Jurkat, Clone E6-1 (cell line): Measurements from ENCODE around the gene CEP128.

Source experiments
- DNase-seq: peaks from one replicate; pipeline ENCODE4 v3.0.0-alpha.2; 2011; ENCODE audit warnings: low read depth, low spot score
- H3K4me3 ChIP-seq: 2 replicates; pipeline ENCODE4 v1.5.1; 2011; ENCODE audit warnings: mild to moderate bottlenecking, low read length, control low read depth, moderate library complexity

CEP128 gene

GRCh38 chr14:80538633-80539375 lies 402.7 kb downstream of the CEP128 start:
- H3K4me3 ChIP-seq, result no peak overlapping the region
- DNase-seq, result no peak

- no peak for DNase-seq
- no peak overlapping the region for H3K4me3 ChIP-seq
Observed at GRCh38 chr14:80537626-80538025, 403.9 kb downstream of the CEP128 start.

GRCh38 chr14:80536456-80536855 lies 405.1 kb downstream of the CEP128 start:
- no peak overlapping the region for H3K4me3 ChIP-seq
- DNase-seq, result no peak

- H3K4me3 ChIP-seq, result no peak overlapping the region
- no peak for DNase-seq
Observed at GRCh38 chr14:80535171-80535570, 406.4 kb downstream of the CEP128 start.

- DNase-seq, result no peak
- H3K4me3 ChIP-seq, result no peak overlapping the region
Observed at GRCh38 chr14:80523518-80524117, 417.9 kb downstream of the CEP128 start.

GRCh38 chr14:80522936-80523335 lies 418.6 kb downstream of the CEP128 start:
- no peak overlapping the region for H3K4me3 ChIP-seq
- DNase-seq, result no peak

GRCh38 chr14:80522411-80522810 lies 419.1 kb downstream of the CEP128 start:
- DNase-seq, result no peak
- no peak overlapping the region for H3K4me3 ChIP-seq

- no peak overlapping the region for H3K4me3 ChIP-seq
- no peak for DNase-seq
Observed at GRCh38 chr14:80521456-80521855, 420.1 kb downstream of the CEP128 start.

GRCh38 chr14:80519002-80519401 lies 422.5 kb downstream of the CEP128 start:
- no peak for DNase-seq
- no peak overlapping the region for H3K4me3 ChIP-seq

- H3K4me3 ChIP-seq, result no peak overlapping the region
- no peak for DNase-seq
Observed at GRCh38 chr14:80518173-80518572, 423.4 kb downstream of the CEP128 start.

GRCh38 chr14:80507292-80507869 lies 434.2 kb downstream of the CEP128 start:
- H3K4me3 ChIP-seq, result no peak overlapping the region
- DNase-seq, result no peak

GRCh38 chr14:80504781-80505180 lies 436.8 kb downstream of the CEP128 start:
- DNase-seq, result no peak
- no peak overlapping the region for H3K4me3 ChIP-seq

- no peak for DNase-seq
- H3K4me3 ChIP-seq, result no peak overlapping the region
Observed at GRCh38 chr14:80498533-80498932, 443.0 kb downstream of the CEP128 start.

GRCh38 chr14:80496090-80496489 lies 445.4 kb downstream of the CEP128 start:
- no peak for DNase-seq
- H3K4me3 ChIP-seq, result no peak overlapping the region

- DNase-seq, result no peak
- no peak overlapping the region for H3K4me3 ChIP-seq
Observed at GRCh38 chr14:80494769-80495168, 446.8 kb downstream of the CEP128 start.

- no peak overlapping the region for H3K4me3 ChIP-seq
- no peak for DNase-seq
Observed at GRCh38 chr14:80493620-80494019, 447.9 kb downstream of the CEP128 start.

GRCh38 chr14:80491650-80492049 lies 449.9 kb downstream of the CEP128 start:
- no peak overlapping the region for H3K4me3 ChIP-seq
- DNase-seq, result no peak

- no peak overlapping the region for H3K4me3 ChIP-seq
- DNase-seq, result peak; percentile 39
Observed at GRCh38 chr14:80491131-80491530, 450.4 kb downstream of the CEP128 start.

- no peak for DNase-seq
- H3K4me3 ChIP-seq, result no peak overlapping the region
Observed at GRCh38 chr14:80489513-80489912, 452.0 kb downstream of the CEP128 start.

- DNase-seq, result no peak
Observed at GRCh38 chr14:80485764-80486163, 455.8 kb downstream of the CEP128 start.

GRCh38 chr14:80483331-80483730 lies 458.2 kb downstream of the CEP128 start:
- H3K4me3 ChIP-seq, result no peak overlapping the region
- no peak for DNase-seq

More at GRCh38 chr14:80485764-80486163, 455.8 kb downstream of the CEP128 start:
- no peak overlapping the region for H3K4me3 ChIP-seq
